Measurements from ENCODE around the gene L3MBTL4. TPM values are rescaled to one million over a fixed set of nuclear protein-coding genes. Genes with fewer than 3 reads are reported as not detected.

The L3MBTL4 gene
- total and polyA plus RNA-seq, 12 donors, result 3.9 to 22.6 (median 8.7) TPM

DNA sequence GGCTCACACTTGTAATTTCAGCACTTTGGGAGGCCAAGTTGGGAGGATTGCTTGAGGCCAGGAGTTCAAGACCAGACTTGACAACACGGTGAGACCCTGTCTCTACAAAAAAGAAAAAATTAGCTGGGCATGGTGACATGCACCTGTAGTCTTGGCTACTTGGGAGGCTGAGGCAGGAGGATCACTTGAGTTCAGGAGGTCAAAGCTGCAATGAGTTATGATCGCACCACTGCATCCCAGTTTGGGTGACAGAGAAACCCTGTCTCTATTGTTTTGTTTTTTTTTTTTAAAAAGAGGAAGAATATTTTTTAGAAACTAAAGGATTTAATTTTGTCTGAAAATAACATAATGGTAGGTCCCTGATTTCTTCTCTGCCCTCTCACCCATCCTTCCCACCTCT lies 440.0 kb downstream of the L3MBTL4 start:
- Histone ChIP-seq H3K36me3 (replicated peaks in 1 of 2) (no peaks in the 10 kb centered on the region), H3K4me3 (no peak overlapping the region), H3K27ac (no peak overlapping the region), H3K9me3 (replicated peaks in 1 of 3) (no peaks in the 10 kb centered on the region), H3K27me3 (no peaks in the 10 kb centered on the region), H3K4me1 (replicated peaks in 1 of 2) (no peaks in the 10 kb centered on the region)
- no peak for TF ChIP-seq POLR2A (IDR thresholded peaks at IDR 0.05)
- TF ChIP-seq, protein P1, sequence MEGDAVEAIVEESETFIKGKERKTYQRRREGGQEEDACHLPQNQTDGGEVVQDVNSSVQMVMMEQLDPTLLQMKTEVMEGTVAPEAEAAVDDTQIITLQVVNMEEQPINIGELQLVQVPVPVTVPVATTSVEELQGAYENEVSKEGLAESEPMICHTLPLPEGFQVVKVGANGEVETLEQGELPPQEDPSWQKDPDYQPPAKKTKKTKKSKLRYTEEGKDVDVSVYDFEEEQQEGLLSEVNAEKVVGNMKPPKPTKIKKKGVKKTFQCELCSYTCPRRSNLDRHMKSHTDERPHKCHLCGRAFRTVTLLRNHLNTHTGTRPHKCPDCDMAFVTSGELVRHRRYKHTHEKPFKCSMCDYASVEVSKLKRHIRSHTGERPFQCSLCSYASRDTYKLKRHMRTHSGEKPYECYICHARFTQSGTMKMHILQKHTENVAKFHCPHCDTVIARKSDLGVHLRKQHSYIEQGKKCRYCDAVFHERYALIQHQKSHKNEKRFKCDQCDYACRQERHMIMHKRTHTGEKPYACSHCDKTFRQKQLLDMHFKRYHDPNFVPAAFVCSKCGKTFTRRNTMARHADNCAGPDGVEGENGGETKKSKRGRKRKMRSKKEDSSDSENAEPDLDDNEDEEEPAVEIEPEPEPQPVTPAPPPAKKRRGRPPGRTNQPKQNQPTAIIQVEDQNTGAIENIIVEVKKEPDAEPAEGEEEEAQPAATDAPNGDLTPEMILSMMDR (IDR thresholded peaks at IDR 0.05), result no peak
- intact Hi-C loops (cut with DNase I), result no loop called here
- no peak for DNase-seq
- WGBS, 4 donors, result 81 to 91% (median 89%) methylated on average over 2 of the region's 2 CpGs

DNA sequence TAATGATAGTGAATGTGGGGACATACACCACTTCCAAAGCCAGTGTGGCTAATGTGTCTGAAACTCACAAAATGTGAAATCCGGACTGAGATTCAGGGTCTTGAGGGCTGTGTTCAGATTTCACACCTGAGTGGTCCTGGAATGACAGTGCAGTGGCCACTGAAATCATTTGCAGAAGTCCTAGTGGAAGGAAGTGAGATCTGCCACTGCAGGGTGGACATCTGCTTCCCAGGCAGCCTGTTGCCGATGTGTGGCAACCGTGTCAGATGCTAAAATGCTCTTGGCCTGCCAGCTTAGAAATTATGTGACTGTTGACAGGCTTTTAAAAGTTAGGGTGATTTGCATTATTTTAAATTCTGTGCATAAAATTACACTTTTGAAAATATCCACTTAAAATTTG lies 441.6 kb downstream of the L3MBTL4 start:
- Histone ChIP-seq H3K4me3 (no peak overlapping the region), H3K27ac (no peak overlapping the region), H3K27me3 (no peaks in the 10 kb centered on the region), H3K36me3 (replicated peaks in 1 of 2) (no peaks in the 10 kb centered on the region), H3K9me3 (replicated peaks in 1 of 3) (no peaks in the 10 kb centered on the region), H3K4me1 (replicated peaks in 1 of 2) (no peaks in the 10 kb centered on the region)
- intact Hi-C loops (cut with DNase I), result no loop called here
- WGBS, 4 donors, result 85 to 93% (median 87%) methylated on average over 3 of the region's 3 CpGs
- no peak for DNase-seq
- TF ChIP-seq, protein P1 (IDR thresholded peaks at IDR 0.05), result no peak
- no peak for TF ChIP-seq POLR2A (IDR thresholded peaks at IDR 0.05)

DNA sequence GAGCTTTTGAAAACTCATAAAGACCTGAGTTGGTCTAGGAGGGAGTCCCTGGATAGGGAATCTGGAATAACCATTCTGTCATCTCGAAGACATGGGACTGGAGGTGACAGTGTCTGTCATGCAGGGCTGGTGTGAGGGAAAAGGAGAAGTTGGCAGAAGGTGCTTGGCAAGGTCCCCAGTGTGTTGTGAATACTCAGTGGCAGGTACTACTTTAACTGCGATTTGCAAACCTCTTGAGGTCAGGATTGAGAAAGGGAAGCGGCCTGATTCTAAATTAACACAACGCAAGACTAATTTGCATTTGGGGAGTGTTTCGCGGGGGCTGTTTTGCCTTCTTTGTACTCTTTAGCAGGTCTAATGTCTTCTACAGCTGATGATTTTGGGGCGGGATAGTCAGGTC lies 442.4 kb downstream of the L3MBTL4 start:
- Histone ChIP-seq H3K27ac (no peak overlapping the region), H3K4me1 (replicated peaks in 1 of 2) (no peaks in the 10 kb centered on the region), H3K36me3 (replicated peaks in 1 of 2) (no peaks in the 10 kb centered on the region), H3K4me3 (no peak overlapping the region), H3K9me3 (replicated peaks in 1 of 3) (no peaks in the 10 kb centered on the region), H3K27me3 (no peaks in the 10 kb centered on the region)
- WGBS, 4 donors, result 89 to 97% (median 90%) methylated on average over 7 of the region's 7 CpGs
- intact Hi-C loops (cut with DNase I), result no loop called here
- DNase-seq, result no peak
- TF ChIP-seq, protein P1 (IDR thresholded peaks at IDR 0.05), result no peak
- TF ChIP-seq POLR2A (IDR thresholded peaks at IDR 0.05), result no peak

DNA sequence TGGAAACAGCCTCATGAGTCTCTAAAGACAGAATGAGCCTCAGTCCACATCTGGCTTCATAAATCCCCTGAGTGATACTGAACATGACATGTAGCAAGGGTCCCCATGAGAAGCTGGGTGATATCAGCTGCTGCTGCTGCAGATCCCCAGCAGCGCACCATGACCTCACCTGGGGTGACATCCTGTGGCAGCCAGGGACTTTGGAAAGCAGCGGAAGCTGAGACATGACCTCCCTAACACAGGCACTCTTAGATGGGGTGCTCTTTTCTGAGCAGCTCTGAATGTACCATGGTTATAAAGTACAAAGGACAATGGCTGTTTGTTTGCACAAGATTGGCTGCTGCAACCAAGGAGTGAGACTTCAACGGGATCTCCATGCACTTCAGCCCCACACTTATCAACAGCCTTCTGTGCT lies 444.7 kb downstream of the L3MBTL4 start:
- intact Hi-C loops (cut with DNase I), result no loop called here
- no peak for TF ChIP-seq POLR2A (IDR thresholded peaks at IDR 0.05)
- TF ChIP-seq, protein P1 (IDR thresholded peaks at IDR 0.05), result no peak
- no peaks in the 10 kb centered on the region for H3K27me3 ChIP-seq
- DNase-seq, result no peak
- H3K4me1 ChIP-seq (replicated peaks in 1 of 2), result no peaks in the 10 kb centered on the region
- H3K4me3 ChIP-seq, result no peak overlapping the region
- WGBS, 4 donors, result 58 to 79% (median 71%) methylated on average over 3 of the region's 3 CpGs
- no peaks in the 10 kb centered on the region for H3K36me3 ChIP-seq (replicated peaks in 1 of 2)
- H3K9me3 ChIP-seq (replicated peaks in 1 of 3), result no peaks in the 10 kb centered on the region
- no peak overlapping the region for H3K27ac ChIP-seq

Measured in adrenal gland (tissue), 12 donors.